GM12874 (cell line): ENCODE results near the gene SH3TC1.

Source experiments
- CTCF ChIP-seq: IDR thresholded peaks from 2 replicates; pipeline ENCODE4 v1.5.1; 2011; ENCODE audit warnings: low read depth, mild to moderate bottlenecking, control low read depth, low read length, moderate library complexity; ENCODE audit not compliant: insufficient read depth

The SH3TC1 gene

GRCh38 chr4:8250637-8251036 is 51.5 kb downstream of the SH3TC1 start:
- no peak for TF ChIP-seq CTCF

- no peak for TF ChIP-seq CTCF
Observed at GRCh38 chr4:8251110-8251883, 52.2 kb downstream of the SH3TC1 start.

GRCh38 chr4:8252301-8253173 is 53.4 kb downstream of the SH3TC1 start:
- no peak for TF ChIP-seq CTCF

- TF ChIP-seq CTCF = no peak
Observed at GRCh38 chr4:8254076-8254475, 55.0 kb downstream of the SH3TC1 start.

GRCh38 chr4:8255698-8256441 is 56.8 kb downstream of the SH3TC1 start:
- no peak for TF ChIP-seq CTCF

- no peak for TF ChIP-seq CTCF
Observed at GRCh38 chr4:8257854-8258253, 58.8 kb downstream of the SH3TC1 start.
